Measurements from ENCODE around the gene PRICKLE1. TPM values are rescaled to one million over a fixed set of nuclear protein-coding genes. Genes with fewer than 3 reads are reported as not detected.

Gene PRICKLE1
- total RNA-seq, 5 donors from 2014 or later (not counting 1 experiment from before 2014, with no cell fraction given), result 0.29 to 1.1 (median 0.43) TPM

DNA sequence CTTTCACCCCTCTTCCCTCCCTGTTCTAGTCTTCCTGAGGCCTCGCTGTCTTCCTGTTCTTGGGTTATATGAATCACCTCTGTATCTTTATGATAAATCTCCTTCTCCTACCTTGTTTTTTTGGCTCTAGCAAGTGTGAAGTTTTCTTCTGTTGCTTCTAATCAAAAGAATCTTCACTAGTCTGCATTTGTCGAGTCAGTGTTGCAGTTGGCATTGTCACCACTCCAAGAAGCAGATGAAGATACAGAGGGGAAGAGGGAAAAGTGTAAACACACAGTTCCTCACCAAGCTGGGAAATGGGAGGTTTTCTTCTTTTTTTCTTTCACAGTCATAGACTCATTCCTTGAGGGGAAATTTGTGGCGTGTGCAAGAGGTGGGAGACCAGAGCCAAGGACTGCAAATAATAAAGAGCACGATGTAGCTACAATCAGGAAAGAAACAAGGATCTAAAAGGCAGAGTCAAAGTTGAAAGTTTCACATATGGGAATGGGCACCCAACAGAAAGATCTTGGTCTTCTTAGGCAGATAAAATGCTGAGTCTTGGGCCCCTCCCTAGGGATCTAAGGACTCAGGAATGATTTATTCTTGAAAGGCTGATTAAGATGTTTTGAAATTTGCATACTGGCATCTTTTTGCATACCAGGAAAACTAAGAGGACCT lies 22.2 kb upstream of the PRICKLE1 start:
- Histone ChIP-seq H3K4me1 (ENCODE audit: control insufficient read depth in 1 of 2, extremely low read depth in 1 of 2, insufficient read depth in 2 of 2, low read length in 2 of 2) (no peaks in the 10 kb centered on the region), H3K9me3 (no peaks in the 10 kb centered on the region), H3K27me3 (replicated peaks in 1 of 2; ENCODE audit: control insufficient read depth in 2 of 2, extremely low read depth in 1 of 2, insufficient read depth in 2 of 2, low read length in 1 of 2) (no peaks in the 10 kb centered on the region), H3K36me3 (ENCODE audit: control insufficient read depth in 2 of 2, extremely low read depth in 1 of 2, insufficient read depth in 1 of 2, low read length in 1 of 2) (no peaks in the 10 kb centered on the region), H3K27ac (ENCODE audit: low read length) (no peak overlapping the region), H3K4me3 (ENCODE audit: control insufficient read depth in 1 of 2, extremely low read depth in 1 of 2, low read length in 1 of 2) (no peak overlapping the region)
- Mint-ChIP-seq H3K4me1 (no peaks in the 10 kb centered on the region), H3K4me3 (no peak overlapping the region), H3K36me3 (no peaks in the 10 kb centered on the region), H3K27me3 (peaks cover 0 to 5% of the 10 kb centered on the region in 2 donors), H3K9me3 (peaks cover 0 to 8% (median 7%) of the 10 kb centered on the region in 3 donors), H3K27ac (no peak overlapping the region)
- ATAC-seq (replicated peaks in 1 of 4), result no peak
- ChIA-PET POLR2A (no interaction called here), CTCF (no interaction called here)
- no peak for DNase-seq
- WGBS (ENCODE audit: insufficient coverage), result 71% methylated on average over 2 of the region's 4 CpGs

- H3K36me3 Mint-ChIP-seq, result no peaks in the 10 kb centered on the region
- no peaks in the 10 kb centered on the region for H3K4me1 ChIP-seq (ENCODE audit: control insufficient read depth in 1 of 2, extremely low read depth in 1 of 2, insufficient read depth in 2 of 2, low read length in 2 of 2)
- no peak overlapping the region for H3K27ac ChIP-seq (ENCODE audit: low read length)
- ATAC-seq (replicated peaks in 1 of 4), result no peak
- no peak for DNase-seq
- H3K27me3 ChIP-seq (replicated peaks in 1 of 2; ENCODE audit: control insufficient read depth in 2 of 2, extremely low read depth in 1 of 2, insufficient read depth in 2 of 2, low read length in 1 of 2), result no peaks in the 10 kb centered on the region
- H3K9me3 ChIP-seq, result no peaks in the 10 kb centered on the region
- ChIA-PET POLR2A (interaction anchor here in 1 of 2 donors (0.6 kb wide), 1 partner anchor 1022 kb away, joined by 4 read pairs; no protein-coding TSS in a partner anchor), CTCF (interaction anchor here in 1 of 2 donors (0.5 kb wide), 1 partner anchor 1352 kb away, joined by 3 read pairs; no protein-coding TSS in a partner anchor)
- no peak overlapping the region for H3K27ac Mint-ChIP-seq
- H3K4me3 ChIP-seq (ENCODE audit: control insufficient read depth in 1 of 2, extremely low read depth in 1 of 2, low read length in 1 of 2), result no peak overlapping the region
- H3K4me3 Mint-ChIP-seq, result no peak overlapping the region
- H3K36me3 ChIP-seq (ENCODE audit: control insufficient read depth in 2 of 2, extremely low read depth in 1 of 2, insufficient read depth in 1 of 2, low read length in 1 of 2), result no peaks in the 10 kb centered on the region
- H3K27me3 Mint-ChIP-seq, result peaks cover 0 to 5% of the 10 kb centered on the region in 2 donors
- H3K4me1 Mint-ChIP-seq, result no peaks in the 10 kb centered on the region
- 88% methylated on average over 7 of the region's 8 CpGs for WGBS (ENCODE audit: insufficient coverage)
- H3K9me3 Mint-ChIP-seq, result peaks cover 0 to 5% (median 0%) of the 10 kb centered on the region in 3 donors
These were observed 20.1 kb upstream of the PRICKLE1 start for GRCh38 chr12:42609605-42610004.

- H3K27ac Mint-ChIP-seq, result no peak overlapping the region
- H3K4me1 ChIP-seq (ENCODE audit: control insufficient read depth in 1 of 2, extremely low read depth in 1 of 2, insufficient read depth in 2 of 2, low read length in 2 of 2), result no peaks in the 10 kb centered on the region
- DNase-seq (no peak), ATAC-seq (replicated peaks in 1 of 4) (no peak)
- H3K36me3 Mint-ChIP-seq, result no peaks in the 10 kb centered on the region
- ChIA-PET CTCF (no interaction called here), POLR2A (no interaction called here)
- H3K9me3 ChIP-seq, result no peaks in the 10 kb centered on the region
- peaks cover 0 to 3% of the 10 kb centered on the region in 2 donors for H3K27me3 Mint-ChIP-seq
- no peaks in the 10 kb centered on the region for H3K4me1 Mint-ChIP-seq
- H3K36me3 ChIP-seq (ENCODE audit: control insufficient read depth in 2 of 2, extremely low read depth in 1 of 2, insufficient read depth in 1 of 2, low read length in 1 of 2), result no peaks in the 10 kb centered on the region
- H3K4me3 Mint-ChIP-seq, result no peak overlapping the region
- no peak overlapping the region for H3K4me3 ChIP-seq (ENCODE audit: control insufficient read depth in 1 of 2, extremely low read depth in 1 of 2, low read length in 1 of 2)
- H3K27ac ChIP-seq (ENCODE audit: low read length), result no peak overlapping the region
- H3K9me3 Mint-ChIP-seq, result peaks cover 0 to 5% (median 0%) of the 10 kb centered on the region in 3 donors
- 49% methylated on average over 4 of the region's 11 CpGs for WGBS (ENCODE audit: insufficient coverage)
- H3K27me3 ChIP-seq (replicated peaks in 1 of 2; ENCODE audit: control insufficient read depth in 2 of 2, extremely low read depth in 1 of 2, insufficient read depth in 2 of 2, low read length in 1 of 2), result peaks cover 0 to under 1% of the 10 kb centered on the region in 2 experiments
These were observed 18.8 kb upstream of the PRICKLE1 start for GRCh38 chr12:42608196-42608825.

DNA sequence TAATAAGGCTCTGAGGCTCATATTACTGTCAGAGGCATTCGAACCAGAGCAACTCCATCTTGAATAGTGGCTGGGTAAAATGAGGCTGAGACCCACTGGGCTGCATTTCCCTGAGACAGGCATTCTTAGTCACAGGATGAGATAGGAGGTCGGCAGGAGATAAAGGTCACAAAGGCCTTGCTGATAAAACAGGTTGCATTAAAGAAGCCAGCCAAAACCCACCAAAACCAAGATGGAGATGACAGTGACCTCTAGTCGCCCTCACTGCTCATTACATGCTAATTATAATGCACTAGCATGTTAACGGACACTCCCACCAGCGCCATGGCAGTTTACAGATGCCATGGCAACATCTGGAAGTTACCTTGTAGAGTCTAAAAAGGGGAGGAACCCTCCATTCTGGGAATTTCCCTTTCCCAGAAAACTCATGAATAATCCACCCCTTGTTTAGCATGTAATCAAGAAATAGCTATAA lies 18.1 kb upstream of the PRICKLE1 start:
- Mint-ChIP-seq H3K4me3 (no peak overlapping the region), H3K36me3 (no peaks in the 10 kb centered on the region), H3K9me3 (peaks cover 0 to 5% (median 0%) of the 10 kb centered on the region in 3 donors), H3K4me1 (no peaks in the 10 kb centered on the region), H3K27ac (no peak overlapping the region), H3K27me3 (peaks cover 0 to 1% of the 10 kb centered on the region in 2 donors)
- H3K4me3 ChIP-seq (ENCODE audit: control insufficient read depth in 1 of 2, extremely low read depth in 1 of 2, low read length in 1 of 2), result no peak overlapping the region
- DNase-seq (no peak), ATAC-seq (replicated peaks in 1 of 4) (no peak)
- peaks cover 0 to 3% of the 10 kb centered on the region in 2 experiments for H3K27me3 ChIP-seq (replicated peaks in 1 of 2; ENCODE audit: control insufficient read depth in 2 of 2, extremely low read depth in 1 of 2, insufficient read depth in 2 of 2, low read length in 1 of 2)
- no CpG with 5 or more reads among the region's 5 CpGs for WGBS (ENCODE audit: insufficient coverage)
- no peak overlapping the region for H3K27ac ChIP-seq (ENCODE audit: low read length)
- CTCF ChIA-PET, result no interaction called here
- POLR2A ChIA-PET, result no interaction called here
- no peaks in the 10 kb centered on the region for H3K9me3 ChIP-seq
- H3K4me1 ChIP-seq (ENCODE audit: control insufficient read depth in 1 of 2, extremely low read depth in 1 of 2, insufficient read depth in 2 of 2, low read length in 2 of 2), result no peaks in the 10 kb centered on the region
- H3K36me3 ChIP-seq (ENCODE audit: control insufficient read depth in 2 of 2, extremely low read depth in 1 of 2, insufficient read depth in 1 of 2, low read length in 1 of 2), result no peaks in the 10 kb centered on the region

GRCh38 chr12:42606471-42606870 lies 16.9 kb upstream of the PRICKLE1 start:
- H3K36me3 ChIP-seq (ENCODE audit: control insufficient read depth in 2 of 2, extremely low read depth in 1 of 2, insufficient read depth in 1 of 2, low read length in 1 of 2), result no peaks in the 10 kb centered on the region
- Mint-ChIP-seq H3K27ac (no peak overlapping the region), H3K4me1 (no peaks in the 10 kb centered on the region), H3K4me3 (no peak overlapping the region), H3K9me3 (peaks cover 0 to 2% (median 0%) of the 10 kb centered on the region in 3 donors), H3K36me3 (no peaks in the 10 kb centered on the region), H3K27me3 (peaks cover 0 to 1% of the 10 kb centered on the region in 2 donors)
- H3K9me3 ChIP-seq, result no peaks in the 10 kb centered on the region
- ATAC-seq (replicated peaks in 1 of 4) (no peak), DNase-seq (no peak)
- 80% methylated on average over 1 of the region's 1 CpG for WGBS (ENCODE audit: insufficient coverage)
- ChIA-PET CTCF (no interaction called here), POLR2A (interaction anchor here in 1 of 2 donors (0.6 kb wide), 1 partner anchor 23 kb away, joined by 3 read pairs; no protein-coding TSS in a partner anchor)
- H3K27me3 ChIP-seq (replicated peaks in 1 of 2; ENCODE audit: control insufficient read depth in 2 of 2, extremely low read depth in 1 of 2, insufficient read depth in 2 of 2, low read length in 1 of 2), result peaks cover 0 to 3% of the 10 kb centered on the region in 2 experiments
- no peak overlapping the region for H3K27ac ChIP-seq (ENCODE audit: low read length)
- no peaks in the 10 kb centered on the region for H3K4me1 ChIP-seq (ENCODE audit: control insufficient read depth in 1 of 2, extremely low read depth in 1 of 2, insufficient read depth in 2 of 2, low read length in 2 of 2)
- no peak overlapping the region for H3K4me3 ChIP-seq (ENCODE audit: control insufficient read depth in 1 of 2, extremely low read depth in 1 of 2, low read length in 1 of 2)

DNA sequence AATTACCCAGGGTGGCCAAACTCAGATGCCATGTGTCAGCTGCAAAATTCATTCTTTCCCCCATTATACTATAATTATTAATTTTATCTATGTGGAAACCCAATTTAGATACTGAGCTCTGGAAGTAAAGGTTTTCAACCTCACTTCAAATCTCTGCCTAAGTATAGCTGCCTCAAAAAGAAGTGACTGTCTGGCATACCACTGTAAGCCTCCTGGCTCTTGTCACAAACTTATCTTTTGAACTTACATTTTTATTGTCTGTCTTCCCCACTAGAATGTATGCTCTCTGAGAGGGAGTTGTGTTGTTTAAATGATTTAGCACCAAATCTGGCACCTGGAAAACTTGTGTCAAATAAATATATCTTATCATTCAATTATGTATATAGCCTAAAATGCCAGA lies 16.1 kb upstream of the PRICKLE1 start:
- Histone ChIP-seq H3K27me3 (replicated peaks in 1 of 2; ENCODE audit: control insufficient read depth in 2 of 2, extremely low read depth in 1 of 2, insufficient read depth in 2 of 2, low read length in 1 of 2) (peaks cover 0 to 3% of the 10 kb centered on the region in 2 experiments), H3K36me3 (ENCODE audit: control insufficient read depth in 2 of 2, extremely low read depth in 1 of 2, insufficient read depth in 1 of 2, low read length in 1 of 2) (no peaks in the 10 kb centered on the region), H3K4me1 (ENCODE audit: control insufficient read depth in 1 of 2, extremely low read depth in 1 of 2, insufficient read depth in 2 of 2, low read length in 2 of 2) (no peaks in the 10 kb centered on the region), H3K27ac (ENCODE audit: low read length) (no peak overlapping the region), H3K9me3 (no peaks in the 10 kb centered on the region), H3K4me3 (ENCODE audit: control insufficient read depth in 1 of 2, extremely low read depth in 1 of 2, low read length in 1 of 2) (no peak overlapping the region)
- ChIA-PET POLR2A (no interaction called here), CTCF (no interaction called here)
- no peaks in the 10 kb centered on the region for H3K36me3 Mint-ChIP-seq
- H3K9me3 Mint-ChIP-seq, result no peaks in the 10 kb centered on the region
- H3K4me3 Mint-ChIP-seq, result no peak overlapping the region
- no peak for ATAC-seq (replicated peaks in 1 of 4)
- H3K4me1 Mint-ChIP-seq, result no peaks in the 10 kb centered on the region
- no peak for DNase-seq
- H3K27me3 Mint-ChIP-seq, result peaks cover 0 to under 1% of the 10 kb centered on the region in 2 donors
- no peak overlapping the region for H3K27ac Mint-ChIP-seq

Data from T-cell (primary cell).